ENCODE data around the gene NEB.
"Not testable (repeated sequence)": the region's sequence is repeated elsewhere in the genome, so short reads cannot be mapped to it uniquely, and the experiment has no call there.

DNA sequence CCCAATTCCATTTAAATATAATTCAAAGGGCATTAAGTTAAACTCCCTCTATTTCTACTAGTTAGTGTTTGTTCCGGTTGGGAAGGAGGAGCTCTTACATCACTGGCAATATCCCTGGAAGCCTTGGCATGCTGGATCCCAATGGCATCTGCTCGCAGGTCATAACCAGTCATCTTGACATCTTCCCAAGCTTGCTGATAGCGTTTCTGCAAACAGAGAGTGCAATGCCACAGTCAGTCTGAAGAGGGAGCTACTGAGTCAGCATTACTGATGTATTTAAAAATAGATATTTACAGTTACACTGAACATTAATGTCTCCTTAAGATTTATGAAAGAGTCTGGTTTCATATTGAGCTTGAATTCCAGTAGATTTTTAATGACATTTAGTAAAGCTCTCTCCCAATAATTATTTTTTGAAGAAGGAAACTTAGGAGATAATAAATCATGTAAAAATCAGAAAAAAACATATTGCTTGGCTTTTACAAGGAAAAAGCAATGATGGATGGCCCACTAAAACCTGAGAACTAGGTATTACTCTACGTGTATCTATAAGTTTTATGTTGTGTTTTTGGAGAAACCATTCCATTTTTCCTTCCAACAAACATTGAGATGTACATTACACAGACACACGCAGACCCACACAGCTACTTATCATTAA, 142.9 kb downstream of the NEB start:
- not testable (repeated sequence) for TF ChIP-seq ZNF746 (CRISPR knock-in tag; IDR thresholded peaks at IDR 0.05); CREB1 (IDR thresholded peaks at IDR 0.05); CREB1 (CRISPR knock-in tag; IDR thresholded peaks at IDR 0.05); ERF (CRISPR knock-in tag; IDR thresholded peaks at IDR 0.05)
- TF ChIP-seq, protein P1, sequence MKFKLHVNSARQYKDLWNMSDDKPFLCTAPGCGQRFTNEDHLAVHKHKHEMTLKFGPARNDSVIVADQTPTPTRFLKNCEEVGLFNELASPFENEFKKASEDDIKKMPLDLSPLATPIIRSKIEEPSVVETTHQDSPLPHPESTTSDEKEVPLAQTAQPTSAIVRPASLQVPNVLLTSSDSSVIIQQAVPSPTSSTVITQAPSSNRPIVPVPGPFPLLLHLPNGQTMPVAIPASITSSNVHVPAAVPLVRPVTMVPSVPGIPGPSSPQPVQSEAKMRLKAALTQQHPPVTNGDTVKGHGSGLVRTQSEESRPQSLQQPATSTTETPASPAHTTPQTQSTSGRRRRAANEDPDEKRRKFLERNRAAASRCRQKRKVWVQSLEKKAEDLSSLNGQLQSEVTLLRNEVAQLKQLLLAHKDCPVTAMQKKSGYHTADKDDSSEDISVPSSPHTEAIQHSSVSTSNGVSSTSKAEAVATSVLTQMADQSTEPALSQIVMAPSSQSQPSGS (CRISPR knock-in tag; IDR thresholded peaks at IDR 0.05): not testable (repeated sequence)
